SU-DHL-6 (cell line): ENCODE measurements around the gene EIF4A3.

Source experiments
- H2AFZ ChIP-seq: fragments of 200-600 bp; sonication (generic); 2 replicates; pipeline ENCODE4 v1.6.1; 2014; ENCODE audit warnings: low read depth, mild to moderate bottlenecking, moderate library complexity, mixed read lengths, antibody characterized with exemption, low read length; ENCODE audit not compliant: severe bottlenecking
- H3F3A ChIP-seq: fragments of 200-600 bp; shearing (Covaris generic); 2 replicates; pipeline ENCODE4 v1.6.0; 2016; ENCODE audit warnings: antibody characterized with exemption, mild to moderate bottlenecking; ENCODE audit not compliant: insufficient read depth
- H3K27ac ChIP-seq: fragments of 200-600 bp; sonication (generic); 2 replicates; pipeline ENCODE4 v1.5.1; 2016; ENCODE audit warnings: low read depth, mild to moderate bottlenecking, low read length, moderate library complexity, mixed read lengths
- H3K27me3 ChIP-seq: fragments of 200-600 bp; sonication (generic), shearing (Covaris generic); 2 replicates; pipeline ENCODE4 v1.6.0; 2014; ENCODE audit warnings: mild to moderate bottlenecking, low read length
- H3K36me3 ChIP-seq: fragments of 200-600 bp; sonication (generic); 2 replicates; pipeline ENCODE4 v1.6.1; 2014; ENCODE audit warnings: mild to moderate bottlenecking, low read length, mixed read lengths
- H3K4me2 ChIP-seq: fragments of 300-600, 200-600 bp; shearing (Covaris generic), sonication (generic); 2 replicates; pipeline ENCODE4 v1.6.0; 2014; ENCODE audit warnings: low read length, low read depth, mild to moderate bottlenecking; ENCODE audit not compliant: poor library complexity, severe bottlenecking
- H3K4me3 ChIP-seq: fragments of 200-600 bp; sonication (generic); 2 replicates; pipeline ENCODE4 v1.5.1; 2014; ENCODE audit warnings: antibody characterized with exemption, low read length, mild to moderate bottlenecking, mixed read lengths; ENCODE audit not compliant: insufficient read depth, poor library complexity, severe bottlenecking
- H3K79me2 ChIP-seq: fragments of 200-600 bp; sonication (generic); 2 replicates; pipeline ENCODE4 v1.6.1; 2014; ENCODE audit warnings: mild to moderate bottlenecking, low read length, moderate library complexity; ENCODE audit not compliant: insufficient read depth
- H3K9ac ChIP-seq: fragments of 200-600 bp; sonication (generic); 2 replicates; pipeline ENCODE4 v1.7.0; 2014; ENCODE audit warnings: mild to moderate bottlenecking, low read length
- H3K9me2 ChIP-seq: fragments of 200-600 bp; sonication (generic); replicated peaks from 2 replicates; pipeline ENCODE4 v1.6.1; 2014; ENCODE audit warnings: low read length; ENCODE audit not compliant: insufficient read depth
- H3K9me3 ChIP-seq: fragments of 200-600 bp; sonication (generic); 2 replicates; pipeline ENCODE4 v1.6.1; 2014; ENCODE audit warnings: low read length, mixed read lengths; ENCODE audit not compliant: insufficient read depth
- H4K20me1 ChIP-seq: fragments of 200-600 bp; sonication (generic); 2 replicates; pipeline ENCODE4 v1.6.1; 2014; ENCODE audit warnings: low read depth, mild to moderate bottlenecking, antibody characterized with exemption, low read length, moderate library complexity, mixed read lengths
- EZH2phosphoT487 ChIP-seq: fragments of 200-600 bp; sonication (generic), shearing (Covaris generic); conservative IDR thresholded peaks from 2 replicates; pipeline ENCODE4 v1.6.1; 2018; ENCODE audit warnings: mild to moderate bottlenecking, antibody characterized with exemption, low read length, moderate library complexity, mixed read lengths
- TF ChIP-seq, protein P1 (sequence below): fragments of 200-600 bp; sonication (generic); IDR thresholded peaks from one replicate; pipeline ENCODE4 v1.5.1; 2017; ENCODE audit warnings: antibody characterized with exemption, mild to moderate bottlenecking, low read length, moderate library complexity; ENCODE audit not compliant: insufficient read depth, poor library complexity, severe bottlenecking

Gene EIF4A3

DNA sequence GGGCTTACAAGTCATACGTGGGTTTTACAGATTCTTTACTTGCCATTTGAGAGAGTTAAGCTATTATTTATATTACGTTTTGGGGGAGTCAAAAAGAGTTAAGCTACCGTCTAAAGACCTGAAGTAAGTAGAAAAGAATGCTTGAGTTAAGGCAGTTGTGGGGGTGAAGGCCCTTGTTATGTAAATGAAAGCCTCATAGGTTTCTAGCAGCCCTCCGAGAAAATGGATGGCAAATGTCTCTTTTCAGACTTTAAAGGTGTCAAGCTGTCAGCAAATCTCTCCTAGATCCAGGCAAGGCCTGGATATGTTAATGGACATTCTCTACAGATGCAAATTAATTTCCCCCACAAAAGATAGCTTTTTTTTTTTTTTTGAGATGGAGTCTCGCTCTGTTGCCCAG, 7.2 kb upstream of the EIF4A3 start:
- no peak for TF ChIP-seq EZH2phosphoT487
- TF ChIP-seq, protein P1, sequence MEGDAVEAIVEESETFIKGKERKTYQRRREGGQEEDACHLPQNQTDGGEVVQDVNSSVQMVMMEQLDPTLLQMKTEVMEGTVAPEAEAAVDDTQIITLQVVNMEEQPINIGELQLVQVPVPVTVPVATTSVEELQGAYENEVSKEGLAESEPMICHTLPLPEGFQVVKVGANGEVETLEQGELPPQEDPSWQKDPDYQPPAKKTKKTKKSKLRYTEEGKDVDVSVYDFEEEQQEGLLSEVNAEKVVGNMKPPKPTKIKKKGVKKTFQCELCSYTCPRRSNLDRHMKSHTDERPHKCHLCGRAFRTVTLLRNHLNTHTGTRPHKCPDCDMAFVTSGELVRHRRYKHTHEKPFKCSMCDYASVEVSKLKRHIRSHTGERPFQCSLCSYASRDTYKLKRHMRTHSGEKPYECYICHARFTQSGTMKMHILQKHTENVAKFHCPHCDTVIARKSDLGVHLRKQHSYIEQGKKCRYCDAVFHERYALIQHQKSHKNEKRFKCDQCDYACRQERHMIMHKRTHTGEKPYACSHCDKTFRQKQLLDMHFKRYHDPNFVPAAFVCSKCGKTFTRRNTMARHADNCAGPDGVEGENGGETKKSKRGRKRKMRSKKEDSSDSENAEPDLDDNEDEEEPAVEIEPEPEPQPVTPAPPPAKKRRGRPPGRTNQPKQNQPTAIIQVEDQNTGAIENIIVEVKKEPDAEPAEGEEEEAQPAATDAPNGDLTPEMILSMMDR: no peak
- Histone ChIP-seq H3K27ac (no peak overlapping the region), H3K79me2 (no peaks in the 10 kb centered on the region), H4K20me1 (no peaks in the 10 kb centered on the region), H3K36me3 (no peaks in the 10 kb centered on the region), H3K9me2 (no peaks in the 10 kb centered on the region), H3F3A (no peaks in the 10 kb centered on the region), H3K9ac (no peak overlapping the region), H3K27me3 (no peaks in the 10 kb centered on the region), H3K4me2 (no peak overlapping the region), H2AFZ (no peak overlapping the region), H3K9me3 (no peaks in the 10 kb centered on the region), H3K4me3 (no peak overlapping the region)

DNA sequence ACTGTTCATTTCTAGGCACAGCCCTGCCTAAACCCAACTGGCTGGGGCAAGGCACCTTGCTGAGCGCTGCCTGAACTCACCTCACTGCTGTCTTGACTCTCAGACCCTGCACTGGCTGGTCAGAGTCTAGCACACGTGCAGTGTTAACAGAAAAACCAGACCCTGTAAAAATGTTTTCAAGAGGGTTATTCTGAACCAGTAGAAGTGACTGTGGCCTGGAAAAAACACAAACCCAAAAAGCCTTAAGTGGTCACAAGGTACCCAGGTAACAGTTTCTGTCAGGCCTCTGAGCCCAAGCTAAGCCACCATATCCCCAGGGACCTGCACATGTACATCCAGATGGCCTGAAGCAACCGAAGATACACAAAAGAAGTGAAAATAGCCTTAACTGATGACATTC, 6.1 kb upstream of the EIF4A3 start:
- Histone ChIP-seq H3K36me3 (no peaks in the 10 kb centered on the region), H3K9me3 (no peaks in the 10 kb centered on the region), H3K4me3 (no peak overlapping the region), H4K20me1 (no peaks in the 10 kb centered on the region), H3F3A (no peaks in the 10 kb centered on the region), H3K79me2 (no peaks in the 10 kb centered on the region), H2AFZ (no peak overlapping the region), H3K4me2 (no peak overlapping the region), H3K9ac (no peak overlapping the region), H3K27ac (no peak overlapping the region), H3K9me2 (no peaks in the 10 kb centered on the region), H3K27me3 (no peaks in the 10 kb centered on the region)
- no peak for TF ChIP-seq EZH2phosphoT487
- TF ChIP-seq, protein P1: no peak

DNA sequence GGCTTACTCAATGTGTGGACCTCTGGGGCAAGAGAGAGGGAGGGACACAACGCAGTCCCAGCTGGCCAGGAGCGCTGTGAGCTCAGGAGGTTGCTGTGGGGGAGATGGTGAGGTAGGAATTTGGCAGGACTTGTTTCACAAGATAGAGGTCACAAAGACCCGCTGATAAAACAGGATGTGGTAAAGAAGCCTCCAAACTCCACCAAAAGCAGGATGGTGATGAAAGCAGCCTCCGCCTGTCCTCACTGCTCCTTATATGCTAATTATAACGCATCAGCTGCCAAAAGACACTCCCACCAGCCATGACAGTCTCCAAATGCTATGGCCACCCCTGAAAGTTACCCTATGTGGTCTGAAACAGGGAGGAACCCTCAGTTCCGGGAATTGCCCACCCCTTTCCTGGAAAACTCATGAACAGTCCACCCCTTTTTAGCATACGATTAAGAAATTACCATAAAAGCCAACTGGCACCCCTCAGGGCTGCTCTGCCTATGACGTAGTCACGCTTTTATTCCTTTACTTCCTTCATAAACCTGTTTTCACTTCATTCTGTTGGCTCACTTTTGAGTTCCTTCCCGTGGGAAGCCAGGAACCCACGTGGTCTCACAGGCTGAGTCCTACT, 5.3 kb upstream of the EIF4A3 start:
- Histone ChIP-seq H4K20me1 (no peaks in the 10 kb centered on the region), H3K36me3 (no peaks in the 10 kb centered on the region), H3K4me2 (no peak overlapping the region), H3K27me3 (no peaks in the 10 kb centered on the region), H3K9ac (no peak overlapping the region), H2AFZ (no peak overlapping the region), H3K9me2 (no peaks in the 10 kb centered on the region), H3F3A (no peaks in the 10 kb centered on the region), H3K9me3 (no peaks in the 10 kb centered on the region), H3K27ac (no peak overlapping the region), H3K4me3 (no peak overlapping the region), H3K79me2 (no peaks in the 10 kb centered on the region)
- TF ChIP-seq, protein P1: no peak
- no peak for TF ChIP-seq EZH2phosphoT487
